HL-60 (cell line): ENCODE results near the gene BPGM.

Source experiments
- CTCF ChIP-seq: IDR thresholded peaks from one replicate; pipeline ENCODE4 v1.5.1; 2011; ENCODE audit warnings: low read length, control low read depth, inconsistent platforms; ENCODE audit not compliant: insufficient read depth
- GABPA ChIP-seq: IDR thresholded peaks from 2 replicates; pipeline ENCODE4 v1.6.1; 2012; ENCODE audit warnings: low read depth
- POLR2AphosphoS5 ChIP-seq: IDR thresholded peaks from 2 replicates; pipeline ENCODE4 v1.6.1; 2012; ENCODE audit warnings: low read depth
- REST ChIP-seq: IDR thresholded peaks from 2 replicates; pipeline ENCODE4 v1.6.1; 2012; ENCODE audit warnings: low read depth; ENCODE audit not compliant: insufficient replicate concordance

- TF ChIP-seq CTCF = no peak
- no peak for TF ChIP-seq POLR2AphosphoS5
- TF ChIP-seq REST = no peak
- no peak for TF ChIP-seq GABPA
Measured at GRCh38 chr7:134616611-134617010, 30.0 kb upstream of the BPGM start.
